ENCODE measurements around the gene C19orf44. TPM values are rescaled to one million over a fixed set of nuclear protein-coding genes. Genes with fewer than 3 reads are reported as not detected.
"Not testable (repeated sequence)": the region's sequence is repeated elsewhere in the genome, so short reads cannot be mapped to it uniquely, and the experiment has no call there.

Gene C19orf44
- 1 to 10 TPM; 2.7 to 7.4 (median 6.5) TPM for total RNA-seq

GRCh38 chr19:16495982-16496612 is at the start of gene C19orf44, which contains the start of gene CALR3:
TSS of gene C19orf44 (plus strand) at chr19:16496394. CDS start at chr19:16500793, 4,399 bp downstream.
TSS of gene CALR3 (minus strand) at chr19:16496167. CDS start at chr19:16496129, 38 bp downstream.
- TF ChIP-seq, protein P1, sequence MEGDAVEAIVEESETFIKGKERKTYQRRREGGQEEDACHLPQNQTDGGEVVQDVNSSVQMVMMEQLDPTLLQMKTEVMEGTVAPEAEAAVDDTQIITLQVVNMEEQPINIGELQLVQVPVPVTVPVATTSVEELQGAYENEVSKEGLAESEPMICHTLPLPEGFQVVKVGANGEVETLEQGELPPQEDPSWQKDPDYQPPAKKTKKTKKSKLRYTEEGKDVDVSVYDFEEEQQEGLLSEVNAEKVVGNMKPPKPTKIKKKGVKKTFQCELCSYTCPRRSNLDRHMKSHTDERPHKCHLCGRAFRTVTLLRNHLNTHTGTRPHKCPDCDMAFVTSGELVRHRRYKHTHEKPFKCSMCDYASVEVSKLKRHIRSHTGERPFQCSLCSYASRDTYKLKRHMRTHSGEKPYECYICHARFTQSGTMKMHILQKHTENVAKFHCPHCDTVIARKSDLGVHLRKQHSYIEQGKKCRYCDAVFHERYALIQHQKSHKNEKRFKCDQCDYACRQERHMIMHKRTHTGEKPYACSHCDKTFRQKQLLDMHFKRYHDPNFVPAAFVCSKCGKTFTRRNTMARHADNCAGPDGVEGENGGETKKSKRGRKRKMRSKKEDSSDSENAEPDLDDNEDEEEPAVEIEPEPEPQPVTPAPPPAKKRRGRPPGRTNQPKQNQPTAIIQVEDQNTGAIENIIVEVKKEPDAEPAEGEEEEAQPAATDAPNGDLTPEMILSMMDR (IDR thresholded peaks at IDR 0.05) = no peak
- TF ChIP-seq POLR2AphosphoS5 (IDR thresholded peaks at IDR 0.05) (peak in 1 of 3 donors; percentile 83), POLR2A (IDR thresholded peaks at IDR 0.05) (no peak), EP300 (IDR thresholded peaks at IDR 0.05) (no peak)
- DNase-seq (ENCODE audit: low spot score in 2 of 2) = peak; percentile 99
- peaks cover 2% of the 10 kb centered on the region for H3K36me3 ChIP-seq
- 2% methylated on average over 7 of the region's 52 CpGs for WGBS
- no peaks in the 10 kb centered on the region for H3K9me3 ChIP-seq
- H3K4me1 ChIP-seq = peaks cover 12% of the 10 kb centered on the region
- H3K27ac ChIP-seq = peak within 1 kb of the TSS; percentile 64
- H3K27me3 ChIP-seq = no peaks in the 10 kb centered on the region
- peak within 1 kb of the TSS; percentile 79 for H3K4me3 ChIP-seq

DNA sequence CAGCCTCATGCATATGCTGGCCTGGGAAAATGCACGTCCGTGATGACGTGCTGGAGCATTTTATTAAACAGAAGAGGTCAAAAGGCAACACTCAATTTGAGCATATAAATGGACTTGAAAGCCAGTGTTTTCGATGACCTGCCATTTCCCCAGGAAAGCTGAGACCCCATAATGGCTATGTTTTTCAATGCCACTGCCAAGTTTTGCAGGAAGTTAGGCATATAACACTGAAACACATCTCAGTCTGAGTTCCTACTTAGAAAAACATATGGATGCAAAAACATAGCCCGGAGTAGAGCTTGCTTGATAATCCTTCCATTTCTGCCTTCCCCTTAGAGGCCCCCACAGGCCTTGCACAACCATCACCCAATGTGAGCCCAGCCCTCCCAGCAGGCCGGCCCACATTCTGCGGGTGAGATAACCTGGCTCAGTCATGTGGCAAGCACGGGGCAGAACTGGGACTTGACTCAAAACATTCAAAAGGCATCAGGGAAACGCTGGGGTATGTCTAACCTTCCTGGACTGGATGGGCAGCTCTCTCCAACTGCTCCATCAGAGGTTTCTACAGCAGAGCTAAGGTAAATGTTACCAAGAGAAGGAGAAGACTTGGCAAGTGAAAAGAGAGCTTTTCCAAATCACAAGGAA is 49.3 kb upstream of the C19orf44 start:
- Histone ChIP-seq H3K36me3 (no peaks in the 10 kb centered on the region), H3K4me1 (peaks cover 38% of the 10 kb centered on the region), H3K27ac (peak overlapping the region; percentile 29), H3K4me3 (no peak overlapping the region), H3K27me3 (no peaks in the 10 kb centered on the region), H3K9me3 (no peaks in the 10 kb centered on the region)
- peak; percentile 88 to 91 for DNase-seq (ENCODE audit: low spot score in 2 of 2)
- WGBS = 29% methylated on average over 9 of the region's 9 CpGs
- TF ChIP-seq EP300 (IDR thresholded peaks at IDR 0.05) (no peak), POLR2AphosphoS5 (IDR thresholded peaks at IDR 0.05) (no peak), POLR2A (IDR thresholded peaks at IDR 0.05) (no peak)
- TF ChIP-seq, protein P1 (IDR thresholded peaks at IDR 0.05) = no peak

DNA sequence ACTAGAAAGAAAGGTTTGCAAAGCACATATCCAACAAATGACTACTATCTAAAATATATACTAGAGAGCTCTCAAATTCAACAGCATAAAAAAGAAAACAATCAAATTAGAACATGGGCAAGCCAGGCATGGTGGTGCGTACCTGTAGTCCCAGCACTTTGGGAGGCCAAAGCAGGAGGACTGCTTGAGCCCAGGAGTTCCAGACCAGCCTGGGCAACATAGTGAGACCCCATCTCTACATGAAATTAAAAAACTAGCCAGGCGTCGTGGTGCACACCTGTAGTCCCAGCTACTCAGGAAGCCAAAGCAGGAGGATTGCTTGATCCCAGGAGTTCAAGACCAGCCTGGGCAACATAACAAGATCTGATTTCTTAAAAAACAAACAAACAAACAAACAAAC is 47.3 kb upstream of the C19orf44 start:
- not testable (repeated sequence) for DNase-seq (ENCODE audit: low spot score in 2 of 2); H3K36me3 ChIP-seq; H3K9me3 ChIP-seq; H3K27me3 ChIP-seq; H3K27ac ChIP-seq; H3K4me3 ChIP-seq
- peaks cover 34% of the 10 kb centered on the region for H3K4me1 ChIP-seq
- 89% methylated on average over 3 of the region's 3 CpGs for WGBS

DNA sequence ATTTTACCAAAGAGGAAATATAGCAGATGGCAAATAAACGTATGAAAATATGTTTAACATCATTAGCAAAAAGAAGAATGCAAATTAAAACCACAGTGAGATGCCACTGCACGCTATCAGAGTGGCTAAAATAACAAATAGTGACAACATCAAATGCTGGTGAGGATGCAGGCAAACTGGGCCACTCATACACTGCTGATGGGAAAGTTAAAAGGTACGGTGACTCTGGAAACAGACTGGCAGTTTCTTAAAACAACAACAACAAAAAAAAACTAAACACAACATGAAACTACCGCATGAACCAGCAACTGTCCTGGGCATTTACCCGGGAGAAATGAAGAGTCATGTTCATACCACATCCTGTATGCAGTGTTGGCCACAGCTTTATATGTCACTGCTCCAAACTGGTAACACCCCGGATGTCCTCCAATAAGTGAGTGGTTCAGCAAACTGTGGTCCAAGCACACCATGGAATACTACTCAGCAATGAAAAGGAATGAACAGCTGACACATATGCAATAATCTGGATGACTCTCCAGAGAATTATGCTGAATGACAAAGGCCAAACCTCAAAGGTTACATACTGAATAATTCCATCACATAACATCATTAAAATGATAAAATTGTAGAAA is 46.7 kb upstream of the C19orf44 start:
- no peak overlapping the region for H3K27ac ChIP-seq

DNA sequence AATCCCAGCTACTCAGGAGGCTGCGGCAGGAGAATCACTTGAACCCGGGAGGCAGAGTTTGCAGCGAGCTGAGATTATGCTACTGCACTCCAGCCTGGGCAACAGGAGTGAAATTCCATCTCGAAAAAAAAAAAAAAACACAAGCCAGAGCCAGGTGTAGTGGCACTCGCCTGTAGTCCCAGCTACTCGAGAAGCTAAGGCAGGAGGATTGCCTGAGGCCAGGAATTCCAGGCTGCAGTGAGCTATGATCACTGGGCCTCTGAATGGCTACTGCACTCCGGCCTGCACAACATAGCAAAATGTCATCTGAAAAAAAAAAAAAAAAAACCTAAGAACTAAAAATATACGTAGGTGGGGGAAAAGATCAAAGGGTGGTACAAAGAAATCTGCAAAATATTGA is 43.9 kb upstream of the C19orf44 start:
- WGBS = 88% methylated on average over 8 of the region's 8 CpGs
- no peaks in the 10 kb centered on the region for H3K36me3 ChIP-seq
- no peak overlapping the region for H3K4me3 ChIP-seq
- no peaks in the 10 kb centered on the region for H3K9me3 ChIP-seq
- no peak for DNase-seq (ENCODE audit: low spot score in 2 of 2)
- TF ChIP-seq, protein P1 (IDR thresholded peaks at IDR 0.05) = no peak
- TF ChIP-seq POLR2AphosphoS5 (IDR thresholded peaks at IDR 0.05) = no peak
- TF ChIP-seq EP300 (IDR thresholded peaks at IDR 0.05) = no peak
- no peak for TF ChIP-seq POLR2A (IDR thresholded peaks at IDR 0.05)
- no peak overlapping the region for H3K27ac ChIP-seq
- H3K4me1 ChIP-seq = peaks cover 23% of the 10 kb centered on the region
- H3K27me3 ChIP-seq = no peaks in the 10 kb centered on the region

More for the DNA sequence above, 46.7 kb upstream of the C19orf44 start:
- H3K36me3 ChIP-seq = no peaks in the 10 kb centered on the region
- H3K9me3 ChIP-seq = no peaks in the 10 kb centered on the region
- no peaks in the 10 kb centered on the region for H3K27me3 ChIP-seq
- no peak overlapping the region for H3K4me3 ChIP-seq
- TF ChIP-seq POLR2AphosphoS5 (IDR thresholded peaks at IDR 0.05) (no peak), POLR2A (IDR thresholded peaks at IDR 0.05) (no peak), EP300 (IDR thresholded peaks at IDR 0.05) (no peak)
- TF ChIP-seq, protein P1 (IDR thresholded peaks at IDR 0.05) = no peak
- 67% methylated on average over 6 of the region's 6 CpGs for WGBS
- no peak for DNase-seq (ENCODE audit: low spot score in 2 of 2)
- peaks cover 37% of the 10 kb centered on the region for H3K4me1 ChIP-seq

Measured in suprapubic skin (tissue), 4 donors.